Measurements from ENCODE around the gene PNPT1.
"Not testable (repeated sequence)": the region's sequence is repeated elsewhere in the genome, so short reads cannot be mapped to it uniquely, and the experiment has no call there.

PNPT1 gene

DNA sequence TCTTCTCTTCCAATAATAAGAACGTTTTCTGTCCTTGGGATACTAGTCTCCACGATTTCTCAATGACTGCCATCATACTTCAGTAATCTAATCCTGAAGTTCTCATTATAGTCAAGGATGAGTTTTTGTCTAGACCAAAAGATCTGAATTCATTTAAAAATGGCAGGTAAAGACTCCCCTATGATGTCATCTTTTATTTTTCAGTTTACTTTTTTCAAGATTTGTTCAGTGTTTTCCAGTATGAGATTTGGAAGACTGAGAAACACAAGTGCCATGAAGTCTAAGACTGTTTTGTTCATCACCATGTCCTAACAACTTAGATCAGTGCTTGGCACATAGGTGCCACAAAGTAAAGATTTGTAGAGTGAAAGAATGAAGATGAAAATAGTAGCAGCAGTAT is 40.4 kb downstream of the PNPT1 start:
- no peak for DNase-seq

DNA sequence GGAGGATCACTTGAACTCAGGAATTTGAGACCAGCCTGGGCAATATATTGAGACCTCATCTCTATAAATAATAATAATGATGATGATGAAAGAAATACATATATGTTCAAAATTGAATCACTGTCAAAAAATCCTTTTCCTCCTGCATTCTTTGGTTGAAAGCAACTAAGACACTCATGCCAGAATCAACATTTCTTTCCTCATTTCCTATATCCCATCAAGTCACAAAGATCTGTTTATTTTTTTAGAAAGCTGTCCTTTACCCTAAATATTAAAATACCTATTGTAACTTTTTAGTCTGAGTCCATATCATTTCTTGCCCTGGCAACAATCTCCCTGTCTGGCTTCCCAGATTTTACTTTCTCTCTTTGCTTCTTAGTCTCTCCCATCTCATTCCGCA is 44.4 kb downstream of the PNPT1 start:
- no peak for DNase-seq

DNA sequence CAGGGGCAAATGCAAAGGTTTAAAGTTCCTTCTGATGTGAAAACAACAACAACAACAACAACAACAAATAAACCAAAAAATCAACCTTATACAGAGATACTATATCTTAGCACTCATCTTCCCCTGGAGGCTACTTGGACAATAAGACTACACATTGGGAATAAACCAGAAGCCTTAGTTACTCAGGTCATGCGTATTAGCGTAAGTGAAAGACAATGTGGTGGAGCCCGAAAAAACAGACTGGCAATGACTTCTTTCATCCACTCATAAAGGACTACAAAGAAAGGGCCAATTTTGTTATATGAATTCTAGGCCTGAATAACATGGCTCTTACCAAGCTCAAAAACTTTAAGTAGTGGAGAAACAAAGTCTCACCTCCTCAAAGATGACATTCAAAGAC is 56.8 kb downstream of the PNPT1 start:
- no peak for DNase-seq

DNA sequence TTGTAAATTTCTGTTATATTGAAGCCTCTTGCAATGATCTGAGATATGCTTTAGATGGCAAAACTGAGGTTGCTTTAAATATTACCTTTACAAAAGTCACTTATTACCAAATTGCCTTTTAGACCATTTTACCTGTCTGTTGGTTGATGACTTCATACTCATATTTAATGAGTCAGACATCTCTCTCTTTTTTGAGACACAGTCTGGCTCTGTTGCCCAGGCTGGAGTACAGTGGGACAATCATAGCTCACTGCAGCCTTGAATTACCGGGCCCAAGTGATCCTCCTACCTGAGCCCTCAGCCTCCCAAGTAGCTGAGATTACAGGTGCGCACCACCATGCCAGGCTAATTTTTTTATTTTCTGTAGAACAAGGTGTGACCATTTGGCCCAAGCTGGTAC is 64.7 kb downstream of the PNPT1 start:
- no peak for DNase-seq

DNA sequence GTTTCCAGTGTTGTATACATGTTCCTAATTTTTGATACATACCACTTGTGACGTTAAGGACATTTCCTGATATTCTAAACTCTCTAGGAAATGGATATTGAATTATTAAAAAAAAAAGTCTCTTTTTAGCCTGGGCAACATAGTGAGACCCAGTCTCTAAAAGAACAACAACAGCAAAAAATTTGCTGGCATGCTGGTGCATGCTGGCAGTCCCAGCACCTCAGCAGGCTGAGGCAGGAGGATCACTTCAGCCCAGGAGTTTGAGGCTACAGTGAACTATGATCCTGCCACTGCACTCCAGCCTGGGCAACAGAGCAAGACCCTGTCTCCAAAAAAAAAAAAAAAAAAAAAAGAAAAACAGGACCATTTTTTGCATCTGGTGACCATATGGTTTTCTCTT is 65.7 kb downstream of the PNPT1 start:
- no peak for DNase-seq

DNA sequence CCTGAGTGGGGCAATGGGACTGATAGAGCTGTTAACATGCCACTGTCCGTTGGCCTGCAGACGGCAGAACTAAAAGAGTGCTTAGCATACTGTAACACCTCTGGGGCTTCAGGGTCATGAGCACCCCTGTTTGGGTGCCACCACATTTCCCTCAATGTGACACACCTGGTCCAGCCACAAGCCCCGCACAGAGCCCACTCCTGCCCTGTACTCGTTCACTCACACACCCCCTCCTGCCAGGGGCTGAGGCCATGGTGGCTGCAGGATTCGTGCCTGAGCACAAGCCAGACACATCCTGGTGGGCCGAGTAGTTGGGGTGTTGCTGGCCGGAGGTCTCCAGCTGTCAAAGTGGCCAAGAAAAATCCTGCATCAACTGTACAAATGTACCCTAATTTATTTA is 71.8 kb downstream of the PNPT1 start:
- no peak for DNase-seq

DNA sequence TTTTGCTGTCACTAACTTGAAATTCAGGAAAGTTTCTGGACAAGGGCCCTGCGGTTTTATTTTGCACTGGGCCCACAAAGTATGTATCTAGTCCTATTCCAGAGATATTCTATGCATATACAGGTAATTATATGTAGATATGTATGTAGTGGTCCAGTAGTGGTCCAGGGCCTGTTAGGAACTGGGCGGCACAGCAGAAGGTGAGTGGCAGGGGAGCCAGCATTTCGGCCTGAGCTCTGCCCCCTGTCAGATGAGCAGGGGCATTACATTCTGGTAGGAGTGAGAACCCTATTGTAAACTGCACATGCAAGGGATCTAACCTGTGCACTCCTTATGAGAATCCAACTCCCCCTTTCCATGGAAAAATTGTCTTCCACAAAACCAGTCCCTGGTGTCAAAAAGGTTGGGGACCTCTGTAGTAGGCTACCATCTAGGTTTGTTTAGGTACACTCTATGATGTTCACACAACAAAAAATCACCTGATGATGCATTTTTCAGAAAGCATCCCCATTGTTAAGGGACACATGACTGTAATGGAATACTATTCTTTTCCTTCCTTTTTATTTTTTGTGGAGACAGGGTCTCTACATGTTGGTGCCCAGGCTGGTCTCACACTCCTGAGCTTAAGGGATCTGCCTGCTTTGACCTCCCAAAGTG is 73.4 kb downstream of the PNPT1 start:
- DNase-seq, result peak; percentile 66

DNA sequence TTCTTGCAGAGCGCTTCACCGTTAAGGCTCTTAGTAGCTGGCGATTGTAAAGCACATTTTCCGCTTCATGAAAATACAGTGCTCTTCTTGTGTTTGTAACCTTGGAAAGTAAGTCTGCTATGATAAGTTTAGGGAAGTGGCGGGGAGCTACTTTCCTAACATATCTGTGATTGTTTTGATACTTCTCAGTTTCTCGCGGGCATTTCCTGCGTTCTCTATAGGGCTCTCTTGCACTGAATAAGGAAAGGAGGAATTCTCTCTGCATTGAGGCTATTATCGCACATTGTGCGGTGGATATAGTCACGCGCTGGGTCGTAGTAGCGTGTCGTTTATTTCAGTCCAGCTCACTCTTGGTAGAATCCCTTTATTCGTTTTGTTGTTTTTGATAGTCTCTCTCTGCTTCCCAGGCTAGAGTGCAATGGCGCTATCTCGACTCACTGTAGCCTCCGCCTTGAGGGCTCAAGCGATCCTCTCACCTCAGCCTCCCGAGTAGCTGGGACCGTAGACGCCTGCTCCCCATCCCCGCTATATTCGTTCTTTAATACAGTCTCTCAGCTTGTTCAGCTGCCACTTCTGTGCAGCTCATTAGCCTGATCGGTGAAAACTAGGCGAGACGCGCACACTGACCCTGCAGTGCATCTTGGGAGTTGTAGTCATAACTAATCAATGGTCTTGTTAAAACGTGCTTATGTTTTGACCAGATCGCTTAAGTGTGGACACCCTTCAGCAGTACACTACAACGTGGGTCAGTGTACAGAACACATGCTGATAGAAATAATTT is 75.2 kb downstream of the PNPT1 start:
- DNase-seq, result peak; percentile 87

DNA sequence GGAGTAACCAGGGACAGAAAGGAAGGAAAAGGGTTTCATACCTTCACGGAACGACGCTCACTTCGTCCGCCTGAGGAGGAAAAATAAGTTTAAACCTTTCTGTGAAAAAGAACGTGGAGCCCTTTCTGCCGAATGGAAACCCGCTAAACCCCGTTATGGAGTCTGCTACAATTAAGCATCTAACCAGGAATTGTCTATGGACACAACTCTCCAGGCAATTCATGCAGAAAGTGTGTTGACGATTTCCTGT is 75.7 kb downstream of the PNPT1 start:
- DNase-seq, result no peak

DNA sequence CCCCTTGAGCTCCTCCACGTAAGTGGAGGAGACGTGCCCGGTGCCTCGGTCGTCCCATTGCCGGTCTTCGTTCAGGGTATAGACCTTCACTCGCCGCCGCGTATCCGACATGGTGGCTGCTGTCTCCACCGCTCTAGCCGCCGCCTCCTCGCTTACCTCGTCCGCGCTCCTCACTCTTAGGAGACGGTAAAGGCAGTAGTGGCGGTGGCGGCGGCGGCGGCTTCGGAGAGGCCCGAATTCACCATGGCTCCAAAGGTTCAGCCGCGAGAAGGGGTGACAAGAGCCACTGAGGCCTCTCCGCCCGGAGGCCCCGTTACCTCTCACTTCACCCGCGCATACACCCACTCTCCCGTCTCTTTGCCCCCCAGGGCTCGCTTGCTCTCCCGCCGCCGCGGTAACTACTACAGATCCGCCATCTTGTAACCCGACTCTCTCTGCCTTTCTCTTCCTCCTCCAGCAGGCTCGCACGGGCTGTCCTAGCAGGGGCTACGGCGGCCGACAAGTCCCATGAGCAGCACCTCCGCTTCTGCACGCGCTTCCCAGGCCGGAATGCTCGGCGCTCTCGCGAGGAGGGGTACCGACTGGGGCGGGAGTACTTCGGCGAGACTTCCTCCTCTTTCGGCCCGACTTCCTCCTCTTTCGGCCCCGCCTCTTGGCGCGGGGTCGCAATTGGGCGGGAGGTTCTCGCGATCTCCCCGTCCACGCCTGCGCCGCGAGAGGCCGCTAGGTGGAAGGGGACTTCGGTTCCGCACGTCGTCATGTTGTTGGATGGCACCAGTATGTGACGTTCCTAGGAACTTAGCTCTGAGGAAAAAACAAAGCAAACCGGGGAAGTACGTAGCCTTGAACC is 76.2 kb downstream of the PNPT1 start, which contains the start of gene PPP4R3B:
Gene PPP4R3B, minus strand, starts transcription at position 448 of the 850 bp plus-strand sequence. Its CDS starts 337 bp downstream, at position 111.
- DNase-seq, result peak; percentile 99

DNA sequence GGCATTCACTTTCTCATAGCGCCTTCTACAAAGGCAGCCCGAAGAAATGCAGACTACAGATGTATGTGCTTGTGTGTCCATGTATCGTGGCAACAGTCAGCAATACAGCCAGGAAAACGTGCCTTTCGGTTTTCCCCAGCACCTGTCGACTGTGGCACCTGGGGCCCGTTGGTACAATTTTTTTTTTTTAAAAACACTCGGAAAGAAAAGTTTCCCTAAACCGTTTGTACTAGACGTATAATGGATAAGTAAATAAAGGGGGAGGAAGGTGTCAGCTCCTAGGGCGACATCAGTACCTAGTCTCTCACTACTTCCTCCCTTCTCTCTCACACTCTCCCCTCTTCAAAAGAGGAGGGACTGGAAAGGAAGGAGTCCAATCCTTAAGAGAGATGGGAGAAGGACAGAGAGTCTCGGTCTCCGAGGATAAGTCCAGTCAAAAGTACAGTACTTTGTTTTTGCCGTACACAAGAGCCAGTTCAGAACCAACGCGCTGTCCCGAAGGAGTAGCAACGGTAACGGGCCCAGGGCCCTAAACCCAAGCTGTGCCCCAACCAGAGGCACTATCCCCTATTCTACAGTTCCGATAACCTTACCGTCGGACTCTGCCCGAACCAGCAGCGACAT is 77.0 kb downstream of the PNPT1 start:
- peak; percentile 75 for DNase-seq

DNA sequence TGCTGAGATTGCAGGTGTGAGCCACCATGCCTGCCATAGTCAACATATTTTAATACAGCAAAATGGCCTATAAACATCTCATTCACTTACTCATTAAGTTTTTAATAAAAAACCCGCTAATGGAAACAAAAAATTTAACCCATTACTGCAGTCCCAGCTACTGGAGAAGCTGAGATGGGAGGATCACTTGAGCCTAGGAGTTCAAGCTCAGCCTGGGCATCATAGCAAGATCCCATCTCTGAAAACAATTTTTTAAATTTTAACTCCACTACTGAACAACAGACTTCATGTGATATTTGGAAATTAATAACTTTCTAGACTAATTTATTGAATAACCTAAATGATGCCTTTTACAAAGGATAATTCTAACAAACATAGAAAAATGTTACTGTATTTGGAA is 81.6 kb downstream of the PNPT1 start:
- DNase-seq, result no peak

DNA sequence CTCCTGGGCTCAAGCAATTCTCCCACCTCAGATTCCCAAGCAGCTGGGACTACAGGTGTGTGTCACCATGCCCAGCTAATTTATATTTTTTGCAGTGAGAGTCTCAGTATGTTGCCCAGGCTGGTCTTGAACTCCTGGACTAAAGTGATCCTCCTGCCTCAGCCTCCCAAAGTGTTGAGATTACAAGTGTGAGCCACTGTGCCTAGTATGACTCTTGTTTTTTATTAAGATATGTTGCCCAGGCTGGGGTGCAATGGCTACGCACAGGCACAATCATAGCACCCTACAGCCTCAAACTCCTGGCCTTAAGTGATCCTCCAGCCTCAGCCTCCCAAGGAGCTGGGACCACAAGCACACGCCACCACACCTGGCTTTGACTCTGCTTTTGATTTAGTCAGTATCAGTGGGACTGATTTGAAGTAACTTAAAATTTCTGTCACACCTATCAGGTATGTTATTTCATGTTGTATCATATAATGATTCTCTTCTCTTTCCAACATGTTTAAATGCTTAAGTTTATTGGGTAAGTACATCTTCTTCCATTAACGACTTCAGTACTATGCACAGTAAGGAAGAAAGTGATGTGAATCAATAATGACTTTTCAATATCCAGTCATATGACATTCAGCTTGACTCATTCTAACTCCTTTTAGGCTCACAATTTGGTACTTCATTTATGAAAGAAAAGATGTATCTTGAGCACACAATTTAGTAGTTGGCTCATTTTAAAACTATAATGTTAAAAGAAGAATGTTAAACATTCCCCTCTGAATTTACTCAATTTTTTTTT is 82.5 kb downstream of the PNPT1 start:
- no peak for DNase-seq

DNA sequence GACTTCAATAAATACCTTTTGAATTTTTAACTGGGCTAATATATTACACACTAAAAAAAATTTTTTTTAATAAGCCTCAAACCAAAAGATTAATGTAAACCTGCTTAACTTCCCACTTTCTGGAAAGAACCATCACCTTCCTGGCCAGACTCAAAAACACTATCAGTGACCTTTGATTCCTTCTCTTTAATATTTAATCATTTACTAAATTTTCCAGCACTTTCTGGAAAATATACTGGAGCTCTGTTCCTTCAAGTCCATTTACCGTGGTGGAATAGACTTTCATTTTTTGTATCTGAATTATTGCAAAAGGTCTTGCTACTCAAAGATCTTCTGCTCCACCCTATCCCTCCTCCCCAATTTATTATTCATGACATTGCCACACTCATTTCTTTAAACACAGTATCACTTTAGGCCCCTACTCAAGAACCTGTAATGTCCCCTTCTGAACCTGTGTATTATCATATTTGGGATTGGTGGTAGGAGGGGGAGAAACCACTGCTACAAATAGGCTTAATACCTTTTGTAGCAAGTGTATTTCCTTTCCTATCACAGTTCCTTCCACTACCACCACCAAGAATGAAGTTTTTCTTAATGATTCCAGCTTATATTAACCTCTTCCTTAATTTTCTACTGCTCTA is 83.6 kb downstream of the PNPT1 start:
- DNase-seq, result no peak

DNA sequence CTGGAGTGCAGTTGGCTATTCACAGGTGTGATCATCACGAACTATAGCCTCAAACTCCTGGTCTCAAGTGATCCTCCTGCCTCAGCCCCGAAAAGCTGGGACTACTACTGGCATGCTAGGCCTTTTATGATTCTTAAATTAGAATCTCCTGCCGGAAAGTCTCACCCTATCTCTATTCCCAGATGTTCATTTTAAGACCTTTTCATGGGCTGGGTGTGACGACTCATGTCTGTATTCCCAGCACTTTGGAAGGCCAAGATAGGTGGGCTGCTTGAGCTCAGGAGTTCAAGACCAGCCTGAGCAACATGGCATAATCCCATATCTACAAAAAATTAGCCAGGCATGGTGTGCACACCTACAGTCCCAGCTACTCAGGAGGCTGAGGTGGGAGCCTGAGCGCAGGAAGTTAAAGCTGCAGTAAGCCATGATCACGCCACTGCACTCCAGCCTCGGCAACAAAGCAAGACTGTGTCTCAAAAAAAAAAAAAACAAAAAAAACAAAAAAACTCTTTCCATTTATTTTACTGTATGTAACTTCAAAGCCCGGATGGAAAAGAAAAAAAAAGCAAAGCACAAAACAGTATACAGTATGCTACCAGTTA is 84.3 kb downstream of the PNPT1 start:
- DNase-seq, result no peak

DNA sequence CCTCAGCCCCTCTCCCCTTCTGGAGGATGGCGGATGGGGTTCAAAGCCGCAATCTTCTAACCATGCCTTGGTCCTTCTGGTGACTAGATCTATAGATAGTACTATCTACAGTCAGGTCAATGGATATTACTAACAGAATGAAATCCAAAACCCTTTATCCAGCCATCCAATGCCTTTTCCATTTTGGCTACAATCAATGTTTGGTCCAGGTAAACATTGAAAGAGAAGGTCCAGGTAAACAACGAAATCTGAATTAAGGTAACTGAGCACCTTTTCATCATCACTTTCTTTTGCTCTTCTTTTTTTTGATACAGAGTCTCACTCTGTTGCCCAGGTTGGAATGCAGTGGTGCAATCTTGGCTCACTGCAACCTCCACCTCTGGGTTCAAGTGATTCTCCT is 85.9 kb downstream of the PNPT1 start:
- no peak for DNase-seq

DNA sequence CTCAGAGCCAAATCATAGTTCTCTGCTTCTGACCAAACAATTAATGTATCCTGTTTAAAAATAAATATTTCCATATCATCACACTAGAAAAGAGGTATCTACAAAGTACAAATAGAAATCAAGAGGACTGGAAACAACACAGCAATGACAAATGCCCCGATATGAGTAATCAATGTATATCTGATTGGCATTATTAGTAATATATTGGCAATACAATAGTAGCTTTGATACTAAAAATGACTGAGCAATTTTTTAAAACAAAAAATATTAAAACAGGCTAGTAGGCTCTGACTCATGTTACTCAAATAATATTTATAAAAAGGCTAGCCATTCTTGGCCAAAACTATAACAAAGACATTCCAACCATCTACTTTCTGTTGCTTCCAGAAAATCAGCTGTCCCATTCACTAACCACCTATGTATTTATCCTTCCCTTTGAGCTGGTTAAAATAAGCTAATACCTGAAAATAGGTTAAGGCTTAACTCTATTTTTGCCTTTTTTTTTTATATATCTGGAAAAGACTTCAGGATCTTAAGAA is 89.5 kb downstream of the PNPT1 start:
- no peak for DNase-seq

DNA sequence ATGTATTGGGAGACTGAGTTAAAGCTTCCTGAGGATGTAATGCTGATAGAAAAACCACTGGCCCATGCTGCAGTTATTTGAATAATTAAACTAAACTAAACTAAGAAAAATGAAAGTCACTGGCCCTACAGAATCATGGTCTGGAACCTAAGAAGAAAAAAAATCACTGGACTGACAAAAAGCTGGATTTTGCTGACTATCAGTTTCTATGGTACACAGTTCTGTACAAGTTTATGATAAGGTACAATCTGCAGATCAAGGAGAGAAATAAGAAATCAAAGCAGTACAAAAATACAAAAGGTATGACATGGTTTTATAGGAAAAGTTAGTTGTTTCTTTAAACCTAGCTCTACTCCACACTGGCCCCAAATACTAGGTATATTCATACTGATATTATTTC is 91.8 kb downstream of the PNPT1 start:
- no peak for DNase-seq

DNA sequence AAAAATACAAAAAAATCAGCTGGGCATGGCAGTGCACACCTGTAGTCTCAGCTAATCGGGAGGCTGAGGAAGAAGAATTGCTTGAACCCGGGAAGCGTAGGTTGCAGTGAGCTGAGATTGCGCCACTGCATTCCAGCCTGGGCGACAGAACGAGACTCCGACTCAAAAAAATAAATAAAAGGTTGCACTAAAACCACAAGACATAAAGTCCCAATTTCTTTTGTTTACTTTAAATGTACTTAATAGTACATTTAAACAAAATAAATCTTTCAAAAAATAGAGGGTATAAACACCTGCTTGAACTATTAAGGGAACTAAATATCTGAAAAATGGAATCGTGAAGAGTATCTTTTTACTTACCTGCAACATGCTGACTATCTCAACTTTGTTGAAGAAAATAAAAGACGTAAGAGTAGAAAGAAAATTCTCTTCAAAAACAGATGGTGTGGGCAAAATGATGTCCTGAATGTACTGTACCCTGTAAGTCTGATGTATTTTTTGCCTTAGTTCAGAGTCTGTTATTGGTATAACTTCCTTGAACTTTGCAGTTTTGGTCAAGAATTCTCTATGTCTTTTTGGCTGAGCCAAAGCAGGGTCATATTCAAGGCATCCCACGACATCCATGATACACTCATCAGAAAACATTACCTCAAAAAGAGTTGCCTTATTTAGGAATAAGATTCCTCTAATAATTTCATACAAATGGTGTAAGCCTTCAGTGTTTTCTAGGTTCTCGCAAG is 95.4 kb downstream of the PNPT1 start:
- DNase-seq, result no peak

DNA sequence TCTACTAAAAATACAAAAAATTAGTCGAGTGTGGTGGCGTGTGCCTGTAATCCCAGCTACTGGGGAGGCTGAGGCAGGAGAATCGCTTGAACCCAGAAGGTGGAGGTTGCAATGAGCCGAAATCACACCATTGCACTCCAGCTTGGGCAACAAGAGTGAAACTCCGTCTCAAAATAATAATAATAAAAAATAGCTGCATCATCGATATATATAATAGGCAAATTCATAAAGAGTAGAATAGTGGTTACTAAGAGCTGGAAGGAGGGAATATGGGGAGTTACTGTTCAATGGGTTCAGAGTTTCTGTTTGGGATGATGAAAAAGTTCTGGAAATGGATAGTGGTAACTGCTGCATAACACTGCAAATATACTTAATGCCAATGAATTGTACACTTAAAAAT is 96.8 kb downstream of the PNPT1 start:
- DNase-seq, result not testable (repeated sequence)

DNA sequence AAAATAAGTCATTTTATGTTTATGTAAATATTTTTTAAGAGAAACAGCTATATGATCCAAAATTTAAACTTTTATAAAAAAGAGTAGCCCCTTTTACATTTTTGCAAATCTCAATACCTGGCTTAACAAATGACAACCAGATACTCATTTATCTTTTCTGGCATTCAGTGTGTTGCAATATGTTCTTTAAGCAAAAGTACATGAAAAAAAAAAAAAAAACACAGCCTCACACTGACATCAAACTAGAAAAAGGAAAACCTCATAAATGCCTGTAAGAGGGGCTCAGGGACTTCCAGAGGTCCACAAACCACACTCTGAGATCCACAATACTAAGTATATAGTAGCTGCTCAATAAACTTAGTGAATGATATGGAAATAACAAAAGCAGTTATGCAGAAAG is 98.1 kb downstream of the PNPT1 start:
- no peak for DNase-seq
